K562 (cell line): ENCODE results near the gene ACAT1. TPM values are rescaled to one million over a fixed set of nuclear protein-coding genes. Genes with fewer than 3 reads are reported as not detected.

Experiments used
- ATAC-seq: fragments of 200-7000 bp; cut with Tn5 transposase; 3 replicates; pipeline ENCODE4 v1.9.1; 2020; ENCODE audit warnings: moderate library complexity
- BruUV-seq: library from RNA; stranded (reverse); fragments of 400-500 nt; replicated peaks from 2 replicates; lab custom pipeline; 2021; lab: Mats Ljungman, UMichigan
- CTCF ChIA-PET: fragments of 300-600 bp; formaldehyde crosslinking; extraction: SDS; loops from one replicate; lab custom pipeline; 2021; ENCODE audit warnings: low intra/inter-chr PET ratio; lab: Yijun Ruan, JAX
- POLR2A ChIA-PET: fragments of 300-600, 350-650 bp; sonication (Branson Sonifier 250); formaldehyde crosslinking; extraction: SDS; loops from one replicate; lab custom pipeline; 2021; ENCODE audit warnings: antibody characterized with exemption, inconsistent platforms; lab: Yijun Ruan, JAX
- DNase-seq, 4 experiments: peaks; one replicate each; pipeline versions ENCODE4 v3.0.0 to v3.0.0-alpha.2; 2011 to 2018; ENCODE audit warnings: low spot score in 3 of 4, mixed read lengths in 3 of 4; ENCODE audit errors: extremely low read depth in 1 of 4
- FAIRE-seq: peaks from 2 replicates; lab custom pipeline; 2011; peaks lifted over from hg19 to GRCh38; lab: Jason Lieb, UNC
- H2AFZ ChIP-seq: 2 replicates; pipeline ENCODE4 v1.6.0; 2011; ENCODE audit warnings: low read depth, low read length, control low read depth, inconsistent platforms
- H3K27ac ChIP-seq: fragments of 200-600 bp; 3 replicates; pipeline ENCODE4 v1.8.0; 2011; ENCODE audit warnings: low read depth, mild to moderate bottlenecking, control low read depth, inconsistent platforms, low read length, moderate library complexity, mixed read lengths; ENCODE audit errors: extremely low read depth
- H3K27me3 ChIP-seq, 2 experiments: fragments of 300-600 bp in 1 of 2; 2 replicates in 1 of 2; 3 replicates in 1 of 2; pipeline versions ENCODE4 v1.6.0 to v1.8.0; 2011; ENCODE audit warnings: inconsistent platforms in 2 of 2, low read length in 2 of 2, mild to moderate bottlenecking in 1 of 2, mixed read lengths in 1 of 2, moderate library complexity in 1 of 2; ENCODE audit not compliant: control insufficient read depth in 2 of 2, insufficient read depth in 2 of 2
- H3K36me3 ChIP-seq: fragments of 300-600 bp; 3 replicates; pipeline ENCODE4 v1.8.0; 2011; ENCODE audit warnings: mild to moderate bottlenecking, low read length, inconsistent platforms; ENCODE audit not compliant: control insufficient read depth, insufficient read depth
- H3K4me1 ChIP-seq, 2 experiments: fragments of 200-600 bp in 1 of 2; replicated peaks in 1 of 2; 2 replicates in 1 of 2; 3 replicates in 1 of 2; pipeline versions ENCODE4 v1.5.1 to v1.8.0; 2011; ENCODE audit warnings: inconsistent platforms in 2 of 2, low read length in 2 of 2, mild to moderate bottlenecking in 1 of 2, mixed read lengths in 1 of 2, moderate library complexity in 1 of 2; ENCODE audit not compliant: control insufficient read depth in 2 of 2, insufficient read depth in 2 of 2
- H3K4me2 ChIP-seq: 2 replicates; pipeline ENCODE4 v1.6.1; 2011; ENCODE audit warnings: low read length, control low read depth, inconsistent platforms, mixed read lengths; ENCODE audit not compliant: insufficient read depth
- H3K4me3 ChIP-seq: fragments of 200-600 bp; sonication (generic), shearing (Covaris generic); 2 replicates; pipeline ENCODE4 v1.5.1; 2016; ENCODE audit warnings: control low read depth, inconsistent platforms
- H3K79me2 ChIP-seq: fragments of 200-600 bp; 3 replicates; pipeline ENCODE4 v1.8.0; 2011; ENCODE audit warnings: low read length, inconsistent platforms; ENCODE audit not compliant: control insufficient read depth, insufficient read depth
- H3K9ac ChIP-seq, 2 experiments: 2 replicates each; pipeline versions ENCODE4 v1.6.0 to v1.6.1; 2011; ENCODE audit warnings: low read depth in 2 of 2, low read length in 2 of 2, control low read depth in 1 of 2, inconsistent platforms in 1 of 2, mild to moderate bottlenecking in 1 of 2, mixed read lengths in 1 of 2; ENCODE audit not compliant: insufficient read depth in 1 of 2
- H3K9me1 ChIP-seq: one replicate; pipeline ENCODE4 v1.6.0; 2011; ENCODE audit warnings: inconsistent platforms, mild to moderate bottlenecking, low read length, moderate library complexity; ENCODE audit not compliant: control insufficient read depth, insufficient read depth
- H3K9me3 ChIP-seq: replicated peaks from 2 replicates; pipeline ENCODE4 v1.5.1; 2011; ENCODE audit warnings: low read depth, low read length, inconsistent platforms; ENCODE audit not compliant: control insufficient read depth, insufficient read depth
- H4K20me1 ChIP-seq: replicated peaks from 2 replicates; pipeline ENCODE4 v1.6.1; 2011; ENCODE audit warnings: low read length, inconsistent platforms, mixed read lengths; ENCODE audit not compliant: control insufficient read depth, insufficient read depth
- ARID3A ChIP-seq: IDR thresholded peaks from 2 replicates; pipeline ENCODE4 v1.6.1; 2012; ENCODE audit warnings: low read depth, low read length, improper control_type of control experiment, borderline replicate concordance
- ELK3 ChIP-seq: fragments of 450-650 bp; formaldehyde crosslinking; IDR thresholded peaks from 2 replicates; pipeline ENCODE4 v1.4.0; 2020; ENCODE audit warnings: mild to moderate bottlenecking
- GABPB2 ChIP-seq: fragments of 250-450 bp; sonication (Bioruptor Pico); conservative IDR thresholded peaks from 2 replicates; pipeline ENCODE4 v1.5.1; 2021; ENCODE audit warnings: mild to moderate bottlenecking
- GTF2F1 ChIP-seq: IDR thresholded peaks from 2 replicates; pipeline ENCODE4 v1.6.1; 2011; ENCODE audit warnings: low read depth, low read length, improper control_type of control experiment
- MCM3 ChIP-seq: fragments of 450-650 bp; IDR thresholded peaks from 2 replicates; pipeline ENCODE4 v1.6.1; 2016
- MTF1 ChIP-seq: fragments of 250-450 bp; sonication (Bioruptor Pico); IDR thresholded peaks from 2 replicates; pipeline ENCODE4 v1.9.0; 2021; ENCODE audit warnings: moderate library complexity, mild to moderate bottlenecking, inconsistent platforms, borderline replicate concordance
- NFE2 ChIP-seq: IDR thresholded peaks from 2 replicates; pipeline ENCODE4 v1.6.1; 2014; ENCODE audit warnings: antibody characterized with exemption, low read depth
- NR3C1 ChIP-seq: sonication (generic); formaldehyde crosslinking; IDR thresholded peaks from 2 replicates; pipeline ENCODE4 v1.8.1; 2022; ENCODE audit warnings: missing genetic modification reagents
- PATZ1 ChIP-seq: fragments of 250-450 bp; sonication (Bioruptor Pico); IDR thresholded peaks from 2 replicates; pipeline ENCODE4 v1.5.0; 2020; ENCODE audit warnings: mild to moderate bottlenecking, borderline replicate concordance
- PHF8 ChIP-seq: fragments of 200-600 bp; sonication (generic); IDR thresholded peaks from 2 replicates; pipeline ENCODE4 v1.6.1; 2012; ENCODE audit warnings: mixed run types, mild to moderate bottlenecking, inconsistent platforms, low read length, moderate library complexity, borderline replicate concordance
- PTBP1 ChIP-seq: fragments of 200-400 bp; formaldehyde crosslinking; IDR thresholded peaks from 2 replicates; pipeline ENCODE4 v1.6.1; 2017; ENCODE audit warnings: low read depth, low read length
- PTRF ChIP-seq: fragments of 450-650 bp; IDR thresholded peaks from 2 replicates; pipeline ENCODE4 v1.6.1; 2016; ENCODE audit warnings: mild to moderate bottlenecking, missing genetic modification characterization, missing compliant biosample characterization
- PURB ChIP-seq: sonication (generic); formaldehyde crosslinking; IDR thresholded peaks from 2 replicates; pipeline ENCODE4 v1.9.0; 2021; ENCODE audit warnings: low read depth, mild to moderate bottlenecking, missing genetic modification reagents
- SIRT6 ChIP-seq: IDR thresholded peaks from one replicate; pipeline ENCODE4 v1.6.1; 2012; ENCODE audit warnings: low read depth, mild to moderate bottlenecking, control low read depth, inconsistent platforms, low read length, moderate library complexity
- SMARCA4 ChIP-seq: fragments of 450-650 bp; IDR thresholded peaks from 2 replicates; pipeline ENCODE4 v1.6.1; 2016
- SMARCE1 ChIP-seq: fragments of 450-650 bp; IDR thresholded peaks from 2 replicates; pipeline ENCODE4 v1.7.1; 2016; ENCODE audit warnings: mild to moderate bottlenecking
- ZNF316 ChIP-seq: fragments of 450-650 bp; IDR thresholded peaks from 2 replicates; pipeline ENCODE4 v1.6.1; 2016
- ZNF445 ChIP-seq: fragments of 250-450 bp; sonication (Bioruptor Pico); IDR thresholded peaks from 2 replicates; pipeline ENCODE4 v1.4.0; 2020; ENCODE audit warnings: low read depth, mild to moderate bottlenecking, moderate library complexity
- WGBS: fragments of 100-300 bp; shearing (Covaris generic); methylation state at CpG from one replicate; pipeline ENCODE4 v1.1.6; 2016; ENCODE audit warnings: low coverage, mixed read lengths; ENCODE audit not compliant: insufficient coverage; ENCODE audit errors: missing lambda C conversion rate; 5-methylcytosine and 5-hydroxymethylcytosine counted together
- in situ Hi-C: fragments of 300-500 bp; cut with MboI; formaldehyde crosslinking; loops from 4 replicates; pipeline ENCODE4 v1.15.0; 2018; ENCODE audit warnings: inconsistent platforms, mixed read lengths
- intact Hi-C: fragments of 100-400 bp; cut with micrococcal nuclease; formaldehyde crosslinking; loops from 2 replicates; pipeline ENCODE4 v1.14.2; 2022
- polyA plus RNA-seq, 8 experiments: library from polyadenylated mRNA; depleted of rRNA in 4 of 8; stranded (reverse) in 5 of 8; unstranded in 3 of 8; fragments of >200 nt; fragmentation: Nextera tagmentation in 2 of 8; fragmentation: Illumina TruSeq in 1 of 8; extraction: Ambion mirVana in 2 of 8; extraction: Trizol in 1 of 8; gene quantifications; 2 replicates each; pipeline versions ENCODE4 v1.2.1 to v1.2.3, GENCODE V29; 2011 to 2014; ENCODE audit warnings: inconsistent platforms in 1 of 8, missing spikeins in 1 of 8
- total RNA-seq, 7 experiments: library from RNA; depleted of rRNA in 6 of 7; stranded (reverse); fragments of >200 nt in 6 of 7; fragmentation: Illumina TruSeq in 2 of 7; extraction: Trizol in 2 of 7; gene quantifications; 2 replicates each; pipeline versions ENCODE4 v1.2.1 to v1.2.3, GENCODE V29; 2011 to 2021; ENCODE audit warnings: low replicate concordance in 1 of 7

Gene ACAT1
- total and polyA plus RNA-seq, 9 of the 15 experiments (the other 6 are each of a cell fraction or from before 2014, with no cell fraction given): 65.1 to 204 (median 104) TPM

- TF ChIP-seq ZNF316 (peak; percentile 98), NFE2 (peak; percentile 61), MCM3 (no peak), ARID3A (no peak), GABPB2 (CRISPR knock-in tag) (no peak), MTF1 (no peak)
Measured at GRCh38 chr11:108135845-108136544, 14.6 kb downstream of the ACAT1 start (continued).

- DNase-seq (no peak), FAIRE-seq (no peak), ATAC-seq (no peak)
- no peak overlapping the region for H3K9ac ChIP-seq
- intact Hi-C loops: no loop called here
- 86% methylated on average over 1 of the region's 1 CpG for WGBS
- no peak overlapping the region for H3K27ac ChIP-seq
- no peak overlapping the region for H3K4me2 ChIP-seq
- H3K9me1 ChIP-seq: no peaks in the 10 kb centered on the region
- BruUV-seq: no TSS peak
- ChIA-PET CTCF (no interaction called here), POLR2A (no interaction called here)
- H3K27me3 ChIP-seq: no peaks in the 10 kb centered on the region
- no peaks in the 10 kb centered on the region for H3K4me1 ChIP-seq
- H3K36me3 ChIP-seq: peaks cover 71% of the 10 kb centered on the region
- H2AFZ ChIP-seq: no peak overlapping the region
- H3K4me3 ChIP-seq: no peak overlapping the region
- in situ Hi-C loops: no loop called here
- 0 out of 2 replicates have a peak, but pooled peaks cover 3% of the 10 kb centered on the region for H4K20me1 ChIP-seq
- H3K9me3 ChIP-seq: no peaks in the 10 kb centered on the region
- no peaks in the 10 kb centered on the region for H3K79me2 ChIP-seq
- no peak for TF ChIP-seq ZNF445 (CRISPR knock-in tag)
- no peak for TF ChIP-seq NR3C1
- no peak for TF ChIP-seq PURB (CRISPR knock-in tag)
- no peak for TF ChIP-seq PTRF
- TF ChIP-seq PATZ1 (CRISPR knock-in tag): no peak
- no peak for TF ChIP-seq ELK3 (CRISPR knock-in tag)
- no peak for TF ChIP-seq SIRT6
- no peak for TF ChIP-seq SMARCE1
- TF ChIP-seq GTF2F1: no peak
- no peak for TF ChIP-seq PHF8
- TF ChIP-seq SMARCA4: no peak
- TF ChIP-seq PTBP1: no peak
Measured at GRCh38 chr11:108137212-108137611, 15.8 kb downstream of the ACAT1 start.
